Stomach (tissue), 9 donors: Measurements from ENCODE around the gene CAAP1. TPM values are rescaled to one million over a fixed set of nuclear protein-coding genes. Genes with fewer than 3 reads are reported as not detected.
A peak's percentile ranks its signal among the peaks of the same experiment; 100 is the strongest.

Experiments
- DNase-seq, 2 donors: peaks; one replicate each; pipeline versions ENCODE4 v3.0.0 to v3.0.0-alpha.2; 2013 to 2019
- H3K27ac ChIP-seq, 5 donors: fragments of 200-600 bp in 4 of 5; sonication (generic) in 4 of 5; one replicate each; pipeline ENCODE4 v1.5.1; 2013 to 2019; ENCODE audit warnings: mild to moderate bottlenecking in 1 of 5, moderate library complexity in 1 of 5
- H3K27me3 ChIP-seq, 3 donors: fragments of 200-600 bp; sonication (generic); one replicate each; pipeline ENCODE4 v1.5.1; 2017 to 2019; ENCODE audit warnings: mixed run types in 1 of 3
- H3K36me3 ChIP-seq, 4 donors: fragments of 200-600 bp; sonication (generic); 1 replicate in 3 of 4; 2 replicates in 1 of 4; pipeline ENCODE4 v1.5.1; 2016 to 2019
- H3K4me1 ChIP-seq, 4 donors: fragments of 200-600 bp; sonication (generic); one replicate each; pipeline ENCODE4 v1.5.1; 2016 to 2019
- H3K4me3 ChIP-seq, 4 donors: fragments of 200-600 bp; sonication (generic) in 3 of 4; one replicate each; pipeline ENCODE4 v1.5.1; 2016 to 2019; ENCODE audit warnings: mild to moderate bottlenecking in 1 of 4
- H3K9me3 ChIP-seq, 4 donors: fragments of 200-600 bp; sonication (generic); one replicate each; pipeline ENCODE4 v1.5.1; 2016 to 2019
- EP300 ChIP-seq: sonication (generic); formaldehyde crosslinking; IDR thresholded peaks from one replicate; pipeline ENCODE4 v1.6.1; 2017; ENCODE audit warnings: antibody characterized with exemption
- POLR2A ChIP-seq, 4 donors: fragments of 450-650 bp; IDR thresholded peaks; one replicate each; pipeline ENCODE4 v1.6.1; 2016; ENCODE audit warnings: antibody characterized with exemption in 4 of 4, control low read depth in 2 of 4, mild to moderate bottlenecking in 1 of 4, moderate library complexity in 1 of 4
- POLR2AphosphoS5 ChIP-seq, 3 donors: sonication (generic); formaldehyde crosslinking; IDR thresholded peaks; one replicate each; pipeline ENCODE4 v1.6.1; 2016; ENCODE audit warnings: antibody characterized with exemption in 3 of 3
- WGBS, 5 donors: extraction: QIAGEN DNeasy Blood & Tissue Kit in 3 of 5; methylation state at CpG; one replicate each; pipeline versions ENCODE4 v1.1.5 to v1.1.7; 2013 to 2018; 5-methylcytosine and 5-hydroxymethylcytosine counted together
- intact Hi-C: fragments of 100-400 bp; cut with DNase I; formaldehyde crosslinking; loops from one replicate; pipeline ENCODE4 v1.15.1; 2023; ENCODE audit warnings: low total_unique reads
- polyA plus RNA-seq, 3 donors: library from polyadenylated mRNA; stranded (reverse); fragments of 200-250 nt; gene quantifications; one replicate each; pipeline ENCODE4 v1.2.3, GENCODE V29; 2013
- total RNA-seq, 5 donors: library from RNA; depleted of rRNA; stranded (reverse); fragments of >200 nt; gene quantifications; one replicate each; pipeline versions ENCODE4 v1.1.0 to v1.2.3, GENCODE V29; 2014 to 2016
- TF ChIP-seq, protein P1 (sequence below), 7 experiments: fragments of 450-650 bp in 4 of 7; fragments of 200-600 bp in 3 of 7; sonication (generic) in 3 of 7; IDR thresholded peaks; one replicate each; pipeline ENCODE4 v1.5.1; 2016 to 2019; ENCODE audit warnings: antibody characterized with exemption in 7 of 7, control low read depth in 2 of 7, mild to moderate bottlenecking in 1 of 7
- donor health status: healthy with polysubstance abuse.
- donor health status: Bipolar disorder and iron deficiency.
- donor health status: healthy.

The CAAP1 gene
- total and polyA plus RNA-seq, 8 donors = 8.7 to 58.9 (median 20.6) TPM

DNA sequence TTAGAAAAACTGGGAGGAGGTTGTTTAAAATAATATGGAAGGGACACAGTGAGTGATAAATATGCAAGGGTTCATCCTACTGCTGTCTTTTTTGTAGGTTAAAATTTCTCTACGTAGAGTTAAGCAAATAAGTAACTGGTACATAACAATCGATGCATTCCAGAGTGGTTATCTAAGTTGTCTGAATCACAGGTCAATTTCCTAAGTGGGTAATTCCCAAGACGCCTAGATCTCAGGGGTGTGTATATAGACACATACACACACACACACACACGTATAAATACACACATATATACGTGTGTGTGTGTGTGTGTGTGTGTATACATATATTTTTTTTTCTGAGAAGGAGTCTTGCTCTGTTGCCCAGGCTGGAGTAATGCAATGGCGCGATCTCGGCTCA is 22.3 kb downstream of the CAAP1 start:
- WGBS, 5 donors = 60 to 75% (median 66%) methylated on average over 8 of the region's 8 CpGs
- no peak overlapping the region for H3K4me3 ChIP-seq
- peaks cover 0 to 41% (median 23%) of the 10 kb centered on the region in 4 donors for H3K36me3 ChIP-seq
- H3K27ac ChIP-seq = no peak overlapping the region
- no peaks in the 10 kb centered on the region for H3K27me3 ChIP-seq
- H3K9me3 ChIP-seq = no peaks in the 10 kb centered on the region
- TF ChIP-seq POLR2A (IDR thresholded peaks at IDR 0.05) = no peak
- TF ChIP-seq POLR2AphosphoS5 (IDR thresholded peaks at IDR 0.05) = no peak
- TF ChIP-seq, protein P1, sequence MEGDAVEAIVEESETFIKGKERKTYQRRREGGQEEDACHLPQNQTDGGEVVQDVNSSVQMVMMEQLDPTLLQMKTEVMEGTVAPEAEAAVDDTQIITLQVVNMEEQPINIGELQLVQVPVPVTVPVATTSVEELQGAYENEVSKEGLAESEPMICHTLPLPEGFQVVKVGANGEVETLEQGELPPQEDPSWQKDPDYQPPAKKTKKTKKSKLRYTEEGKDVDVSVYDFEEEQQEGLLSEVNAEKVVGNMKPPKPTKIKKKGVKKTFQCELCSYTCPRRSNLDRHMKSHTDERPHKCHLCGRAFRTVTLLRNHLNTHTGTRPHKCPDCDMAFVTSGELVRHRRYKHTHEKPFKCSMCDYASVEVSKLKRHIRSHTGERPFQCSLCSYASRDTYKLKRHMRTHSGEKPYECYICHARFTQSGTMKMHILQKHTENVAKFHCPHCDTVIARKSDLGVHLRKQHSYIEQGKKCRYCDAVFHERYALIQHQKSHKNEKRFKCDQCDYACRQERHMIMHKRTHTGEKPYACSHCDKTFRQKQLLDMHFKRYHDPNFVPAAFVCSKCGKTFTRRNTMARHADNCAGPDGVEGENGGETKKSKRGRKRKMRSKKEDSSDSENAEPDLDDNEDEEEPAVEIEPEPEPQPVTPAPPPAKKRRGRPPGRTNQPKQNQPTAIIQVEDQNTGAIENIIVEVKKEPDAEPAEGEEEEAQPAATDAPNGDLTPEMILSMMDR (IDR thresholded peaks at IDR 0.05) = no peak
- TF ChIP-seq EP300 = no peak
- intact Hi-C loops = no loop called here
- no peak for DNase-seq
- H3K4me1 ChIP-seq = peaks cover 0 to 5% (median 1%) of the 10 kb centered on the region in 4 donors

DNA sequence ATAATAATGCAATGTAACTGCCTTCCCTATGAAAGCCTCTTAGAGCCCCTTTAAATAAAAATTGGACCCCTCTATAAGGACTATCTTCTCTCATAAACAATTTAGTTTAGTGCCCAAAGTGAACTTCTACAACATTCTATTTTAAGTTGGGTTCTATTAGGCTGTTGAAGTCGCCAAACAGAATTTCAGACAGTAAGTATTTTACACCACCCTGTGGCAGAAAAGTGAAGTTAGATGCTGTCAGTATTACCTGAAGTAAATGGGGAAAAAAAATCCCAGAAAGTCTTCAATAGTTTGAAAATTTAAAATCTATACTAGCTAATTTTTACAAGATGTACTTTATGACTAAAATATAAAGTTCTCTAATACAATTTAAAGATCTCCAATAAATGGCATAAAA is 29.5 kb downstream of the CAAP1 start:
- no peaks in the 10 kb centered on the region for H3K4me1 ChIP-seq
- H3K4me3 ChIP-seq = no peak overlapping the region
- intact Hi-C loops = no loop called here
- H3K36me3 ChIP-seq = peaks cover 0 to 41% (median 38%) of the 10 kb centered on the region in 4 donors
- H3K27ac ChIP-seq = no peak overlapping the region
- DNase-seq = peak in 1 of 2 donors; percentile 27
- H3K9me3 ChIP-seq = no peaks in the 10 kb centered on the region
- no peak for TF ChIP-seq POLR2A (IDR thresholded peaks at IDR 0.05)
- TF ChIP-seq, protein P1 (IDR thresholded peaks at IDR 0.05) = no peak
- no peak for TF ChIP-seq POLR2AphosphoS5 (IDR thresholded peaks at IDR 0.05)
- no peak for TF ChIP-seq EP300
- 22 to 47% (median 39%) methylated on average over 1 of the region's 1 CpG for WGBS, 5 donors
- no peaks in the 10 kb centered on the region for H3K27me3 ChIP-seq

DNA sequence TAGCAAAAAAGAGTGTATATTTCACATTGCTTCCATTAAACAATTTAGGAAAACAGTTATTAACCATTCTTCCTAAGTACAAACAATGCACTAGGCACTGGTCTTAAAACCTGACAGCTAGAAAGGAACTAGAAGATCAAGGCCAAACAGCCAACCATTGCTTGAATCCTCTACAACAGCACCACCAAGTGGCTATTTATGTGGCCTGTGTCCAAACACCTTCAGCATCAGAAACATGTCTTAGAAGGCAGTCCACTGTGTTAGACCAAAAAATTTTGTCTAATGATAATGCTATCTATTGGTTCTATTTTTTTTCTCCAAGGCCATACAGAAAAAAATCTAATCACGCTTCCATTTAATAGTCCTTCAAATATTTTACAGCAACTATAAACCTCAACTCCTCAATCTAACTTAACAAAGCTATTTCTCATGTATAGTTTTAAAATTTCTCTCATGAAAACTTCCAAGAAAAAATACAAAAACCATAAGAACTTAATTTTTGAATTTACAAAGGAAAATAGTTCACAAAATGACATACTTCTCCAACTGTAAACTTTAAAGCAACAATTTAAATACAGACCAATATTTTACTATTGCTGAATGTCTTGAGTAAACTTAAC is 36.1 kb downstream of the CAAP1 start:
- Histone ChIP-seq H3K27ac (no peak overlapping the region), H3K4me1 (peaks cover 0 to 7% (median 0%) of the 10 kb centered on the region in 4 donors), H3K27me3 (no peaks in the 10 kb centered on the region), H3K9me3 (no peaks in the 10 kb centered on the region), H3K4me3 (no peak overlapping the region), H3K36me3 (peaks cover 4 to 92% (median 74%) of the 10 kb centered on the region in 4 donors)
- intact Hi-C loops = no loop called here
- peak in 1 of 2 donors; percentile 56 for DNase-seq
- WGBS, 5 donors = 92 to 97% (median 95%) methylated on average over 1 of the region's 1 CpG
- TF ChIP-seq EP300 = no peak
- TF ChIP-seq, protein P1 (IDR thresholded peaks at IDR 0.05) = peak in 1 of 7 experiments; percentile 20

DNA sequence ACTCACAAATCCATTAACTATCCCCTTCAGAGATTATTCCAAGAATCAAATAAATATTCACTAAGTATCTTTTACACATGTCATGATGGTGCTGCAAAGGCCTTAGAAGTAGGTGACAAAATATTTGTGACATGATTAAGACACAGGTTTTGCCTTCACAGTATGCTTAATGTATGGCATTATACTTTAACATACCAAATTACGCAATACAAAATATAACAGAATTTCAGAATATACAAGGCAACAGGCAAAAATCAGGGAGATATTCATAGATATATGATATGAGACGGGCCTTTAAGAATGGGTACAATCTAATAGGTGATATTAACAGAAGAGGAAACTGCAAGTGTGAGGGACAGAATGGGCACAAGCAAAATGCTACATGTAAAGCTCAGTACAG is 41.6 kb downstream of the CAAP1 start:
- Histone ChIP-seq H3K4me3 (no peak overlapping the region), H3K27me3 (no peaks in the 10 kb centered on the region), H3K9me3 (no peaks in the 10 kb centered on the region), H3K36me3 (peaks cover 4 to 67% (median 55%) of the 10 kb centered on the region in 4 donors), H3K27ac (no peak overlapping the region), H3K4me1 (peaks cover 0 to 16% (median 2%) of the 10 kb centered on the region in 4 donors)
- TF ChIP-seq EP300 = no peak
- no peak for TF ChIP-seq POLR2A (IDR thresholded peaks at IDR 0.05)
- TF ChIP-seq, protein P1 (IDR thresholded peaks at IDR 0.05) = no peak
- TF ChIP-seq POLR2AphosphoS5 (IDR thresholded peaks at IDR 0.05) = no peak
- no peak for DNase-seq
- 71 to 100% (median 96%) methylated on average over 2 of the region's 2 CpGs for WGBS, 5 donors
- intact Hi-C loops = no loop called here
